CD4-positive, CD25-positive, alpha-beta regulatory T cell (primary cell): Measurements from ENCODE around the gene KLHL9. TPM values are rescaled to one million over a fixed set of nuclear protein-coding genes. Genes with fewer than 3 reads are reported as not detected.

Experiments
- ATAC-seq, 2 donors: fragments of 150-1000 bp; cut with Tn5 transposase; one replicate each; pipeline ENCODE4 v1.10.0; 2021; ENCODE audit warnings: low read depth in 2 of 2, moderate number of reproducible peaks in 2 of 2, moderate library complexity in 1 of 2
- DNase-seq, 3 donors: peaks; one replicate each; pipeline versions ENCODE4 v3.0.0 to v3.0.0-alpha.2; 2012 to 2022; ENCODE audit warnings: mixed read lengths in 1 of 3
- H3K27ac ChIP-seq: one replicate; pipeline ENCODE4 v1.7.0; 2013; ENCODE audit warnings: mild to moderate bottlenecking, low read length; ENCODE audit not compliant: insufficient read depth, poor library complexity, severe bottlenecking
- H3K27me3 ChIP-seq: one replicate; pipeline ENCODE4 v1.7.0; 2013; ENCODE audit warnings: low read length; ENCODE audit not compliant: control insufficient read depth, insufficient read depth
- H3K36me3 ChIP-seq: one replicate; pipeline ENCODE4 v1.7.0; 2013; ENCODE audit warnings: mild to moderate bottlenecking, low read length, moderate library complexity; ENCODE audit not compliant: control insufficient read depth, insufficient read depth
- H3K4me1 ChIP-seq: 2 replicates; pipeline ENCODE4 v1.7.0; 2013; ENCODE audit warnings: mild to moderate bottlenecking, low read length; ENCODE audit not compliant: insufficient read depth, control insufficient read depth, poor library complexity, severe bottlenecking
- H3K4me3 ChIP-seq: one replicate; pipeline ENCODE4 v1.7.0; 2013; ENCODE audit warnings: low read depth, mild to moderate bottlenecking, low read length, moderate library complexity
- H3K9me3 ChIP-seq, 2 experiments: 1 replicate in 1 of 2; 2 replicates in 1 of 2; pipeline ENCODE4 v1.7.0; 2013; ENCODE audit warnings: low read length in 2 of 2, mild to moderate bottlenecking in 1 of 2, moderate library complexity in 1 of 2; ENCODE audit not compliant: control insufficient read depth in 2 of 2
- H3K27ac Mint-ChIP-seq, 3 donors: one replicate each; pipeline ENCODE4 v1.8.0; 2020 to 2022; ENCODE audit warnings: mild to moderate bottlenecking in 3 of 3, mixed read lengths in 3 of 3, moderate library complexity in 2 of 3
- H3K27me3 Mint-ChIP-seq: one replicate; pipeline ENCODE4 v1.8.0; 2022; ENCODE audit warnings: mild to moderate bottlenecking, mixed read lengths
- H3K36me3 Mint-ChIP-seq: one replicate; pipeline ENCODE4 v1.8.0; 2020; ENCODE audit warnings: mixed read lengths
- H3K4me1 Mint-ChIP-seq, 4 donors: one replicate each; pipeline ENCODE4 v1.8.0; 2020 to 2022; ENCODE audit warnings: mixed read lengths in 4 of 4, mild to moderate bottlenecking in 1 of 4
- H3K4me3 Mint-ChIP-seq, 4 donors: one replicate each; pipeline ENCODE4 v1.8.0; 2020 to 2022; ENCODE audit warnings: mild to moderate bottlenecking in 4 of 4, mixed read lengths in 4 of 4, moderate library complexity in 3 of 4
- H3K9me3 Mint-ChIP-seq, 7 donors: one replicate each; pipeline ENCODE4 v1.8.0; 2020 to 2022; ENCODE audit warnings: mixed read lengths in 7 of 7, mild to moderate bottlenecking in 3 of 7, moderate library complexity in 2 of 7
- polyA plus RNA-seq, 4 donors: library from polyadenylated mRNA; unstranded; fragments of 300-500 nt; fragmentation: Illumina TruSeq; gene quantifications; one replicate each; pipeline ENCODE4 v1.2.3, GENCODE V29; 2021
- total RNA-seq: library from RNA; stranded (reverse); gene quantifications from one replicate; pipeline ENCODE4 v1.2.3, GENCODE V29; 2022

KLHL9 gene
- total and polyA plus RNA-seq, 5 donors from 2014 or later = 9.5 to 19.2 (median 13.4) TPM

- ATAC-seq = no peak
- no peak for DNase-seq
- no peaks in the 10 kb centered on the region for H3K9me3 ChIP-seq
- Mint-ChIP-seq H3K9me3 (no peaks in the 10 kb centered on the region), H3K27ac (peak overlapping the region in 1 of 3 donors; percentile 39), H3K27me3 (no peaks in the 10 kb centered on the region), H3K4me3 (no peak overlapping the region), H3K36me3 (no peaks in the 10 kb centered on the region), H3K4me1 (peaks cover 2 to 6% (median 5%) of the 10 kb centered on the region in 4 donors)
- H3K4me3 ChIP-seq = no peak overlapping the region
- H3K27ac ChIP-seq = no peak overlapping the region
- H3K36me3 ChIP-seq = peaks cover 2% of the 10 kb centered on the region
- H3K4me1 ChIP-seq = no peaks in the 10 kb centered on the region
- H3K27me3 ChIP-seq = peaks cover 2% of the 10 kb centered on the region
Measured at GRCh38 chr9:21316032-21316842, 19.0 kb downstream of the KLHL9 start.

- Mint-ChIP-seq H3K9me3 (no peaks in the 10 kb centered on the region), H3K27me3 (peaks cover 4% of the 10 kb centered on the region), H3K4me1 (peaks cover 2 to 6% (median 4%) of the 10 kb centered on the region in 4 donors), H3K4me3 (no peak overlapping the region), H3K27ac (no peak overlapping the region), H3K36me3 (no peaks in the 10 kb centered on the region)
- Histone ChIP-seq H3K4me1 (no peaks in the 10 kb centered on the region), H3K9me3 (no peaks in the 10 kb centered on the region), H3K27ac (no peak overlapping the region), H3K27me3 (peaks cover 2% of the 10 kb centered on the region), H3K4me3 (no peak overlapping the region), H3K36me3 (no peaks in the 10 kb centered on the region)
- ATAC-seq (no peak), DNase-seq (no peak)
Measured at GRCh38 chr9:21314152-21314551, 21.1 kb downstream of the KLHL9 start.

GRCh38 chr9:21311889-21312288, 23.3 kb downstream of the KLHL9 start:
- Histone ChIP-seq H3K4me3 (no peak overlapping the region), H3K4me1 (no peaks in the 10 kb centered on the region), H3K27ac (no peak overlapping the region), H3K36me3 (no peaks in the 10 kb centered on the region), H3K9me3 (no peaks in the 10 kb centered on the region), H3K27me3 (peaks cover 2% of the 10 kb centered on the region)
- Mint-ChIP-seq H3K9me3 (no peaks in the 10 kb centered on the region), H3K27me3 (peaks cover 9% of the 10 kb centered on the region), H3K27ac (no peak overlapping the region), H3K36me3 (no peaks in the 10 kb centered on the region), H3K4me3 (no peak overlapping the region), H3K4me1 (no peaks in the 10 kb centered on the region)
- no peak for DNase-seq
- no peak for ATAC-seq

- Mint-ChIP-seq H3K27me3 (peaks cover 30% of the 10 kb centered on the region), H3K27ac (no peak within 1 kb of the TSS), H3K4me3 (no peak within 1 kb of the TSS), H3K36me3 (peaks cover 3% of the 10 kb centered on the region), H3K9me3 (no peaks in the 10 kb centered on the region), H3K4me1 (no peaks in the 10 kb centered on the region)
- DNase-seq = no peak
- H3K4me3 ChIP-seq = no peak within 1 kb of the TSS
- ATAC-seq = no peak
- H3K9me3 ChIP-seq = no peaks in the 10 kb centered on the region
- no peak within 1 kb of the TSS for H3K27ac ChIP-seq
- H3K27me3 ChIP-seq = peaks cover 8% of the 10 kb centered on the region
- H3K4me1 ChIP-seq = no peaks in the 10 kb centered on the region
- H3K36me3 ChIP-seq = no peaks in the 10 kb centered on the region
Measured at GRCh38 chr9:21305213-21305612, 30.0 kb downstream of the KLHL9 start, which contains the start of gene IFNA5. IFNA5 (minus strand) TSS chr9:21305313; CDS start chr9:21305256, 57 bp downstream.

- ATAC-seq (no peak), DNase-seq (no peak)
- no peak overlapping the region for H3K27ac Mint-ChIP-seq
- Histone ChIP-seq H3K9me3 (no peaks in the 10 kb centered on the region), H3K27me3 (peaks cover 6% of the 10 kb centered on the region), H3K4me1 (no peaks in the 10 kb centered on the region), H3K36me3 (no peaks in the 10 kb centered on the region), H3K4me3 (no peak overlapping the region), H3K27ac (no peak overlapping the region)
- peaks cover 0 to 2% (median 0%) of the 10 kb centered on the region in 4 donors for H3K4me1 Mint-ChIP-seq
- H3K27me3 Mint-ChIP-seq = peaks cover 21% of the 10 kb centered on the region
- no peak overlapping the region for H3K4me3 Mint-ChIP-seq
- no peaks in the 10 kb centered on the region for H3K36me3 Mint-ChIP-seq
- H3K9me3 Mint-ChIP-seq = peaks cover 0 to 7% (median 0%) of the 10 kb centered on the region in 7 donors
Measured at GRCh38 chr9:21295992-21296391, 39.2 kb downstream of the KLHL9 start.

DNA sequence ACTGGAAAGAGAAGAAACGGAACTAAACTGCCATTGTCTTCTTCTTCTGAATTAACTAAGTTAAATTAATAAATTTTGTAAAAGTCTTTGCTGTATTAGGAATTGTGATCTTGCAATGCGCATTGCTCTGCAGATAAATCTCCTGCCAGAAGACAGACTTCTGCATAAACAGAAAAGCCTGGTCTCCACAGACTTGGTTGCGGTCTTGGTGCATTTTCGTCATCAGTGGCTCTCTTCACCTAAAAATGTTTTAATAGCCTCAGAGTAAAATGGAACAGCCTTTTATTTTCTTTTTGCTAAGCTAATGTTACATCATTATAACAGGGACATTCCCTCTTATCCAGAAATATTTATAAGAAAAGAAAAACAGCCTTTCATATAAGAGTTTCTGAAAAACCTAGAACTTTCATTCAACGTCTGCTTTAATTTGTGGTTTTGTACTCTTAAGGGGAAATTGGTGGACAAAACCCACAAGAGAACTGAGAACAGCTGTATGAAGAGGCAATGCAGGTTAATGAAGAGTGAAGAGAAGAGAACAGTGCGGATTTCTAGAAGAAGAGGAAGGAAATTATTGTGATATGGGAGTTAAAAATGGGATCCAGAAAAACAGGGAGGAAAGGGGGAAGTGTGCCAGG, 40.2 kb downstream of the KLHL9 start:
- Mint-ChIP-seq H3K27ac (no peak overlapping the region), H3K27me3 (peaks cover 20% of the 10 kb centered on the region), H3K4me3 (no peak overlapping the region), H3K36me3 (no peaks in the 10 kb centered on the region), H3K4me1 (peaks cover 0 to 2% (median 0%) of the 10 kb centered on the region in 4 donors), H3K9me3 (peaks cover 0 to 6% (median 0%) of the 10 kb centered on the region in 7 donors)
- Histone ChIP-seq H3K27me3 (peaks cover 3% of the 10 kb centered on the region), H3K4me1 (no peaks in the 10 kb centered on the region), H3K9me3 (no peaks in the 10 kb centered on the region), H3K27ac (no peak overlapping the region), H3K36me3 (no peaks in the 10 kb centered on the region), H3K4me3 (no peak overlapping the region)
- ATAC-seq (no peak), DNase-seq (no peak)

- peaks cover 0 to 4% (median 0%) of the 10 kb centered on the region in 7 donors for H3K9me3 Mint-ChIP-seq
- Histone ChIP-seq H3K27me3 (peaks cover 3% of the 10 kb centered on the region), H3K4me3 (no peak overlapping the region), H3K36me3 (no peaks in the 10 kb centered on the region), H3K27ac (no peak overlapping the region), H3K9me3 (no peaks in the 10 kb centered on the region), H3K4me1 (no peaks in the 10 kb centered on the region)
- ATAC-seq = no peak
- no peak for DNase-seq
- no peak overlapping the region for H3K27ac Mint-ChIP-seq
- peaks cover 20% of the 10 kb centered on the region for H3K27me3 Mint-ChIP-seq
- peaks cover 0 to 2% (median 0%) of the 10 kb centered on the region in 4 donors for H3K4me1 Mint-ChIP-seq
- H3K4me3 Mint-ChIP-seq = no peak overlapping the region
- H3K36me3 Mint-ChIP-seq = no peaks in the 10 kb centered on the region
Measured at GRCh38 chr9:21294364-21294774, 40.8 kb downstream of the KLHL9 start.
